ENCODE results near the gene HSD17B12.
"Not testable (repeated sequence)": the region's sequence is repeated elsewhere in the genome, so short reads cannot be mapped to it uniquely, and the experiment has no call there.

The HSD17B12 gene

DNA sequence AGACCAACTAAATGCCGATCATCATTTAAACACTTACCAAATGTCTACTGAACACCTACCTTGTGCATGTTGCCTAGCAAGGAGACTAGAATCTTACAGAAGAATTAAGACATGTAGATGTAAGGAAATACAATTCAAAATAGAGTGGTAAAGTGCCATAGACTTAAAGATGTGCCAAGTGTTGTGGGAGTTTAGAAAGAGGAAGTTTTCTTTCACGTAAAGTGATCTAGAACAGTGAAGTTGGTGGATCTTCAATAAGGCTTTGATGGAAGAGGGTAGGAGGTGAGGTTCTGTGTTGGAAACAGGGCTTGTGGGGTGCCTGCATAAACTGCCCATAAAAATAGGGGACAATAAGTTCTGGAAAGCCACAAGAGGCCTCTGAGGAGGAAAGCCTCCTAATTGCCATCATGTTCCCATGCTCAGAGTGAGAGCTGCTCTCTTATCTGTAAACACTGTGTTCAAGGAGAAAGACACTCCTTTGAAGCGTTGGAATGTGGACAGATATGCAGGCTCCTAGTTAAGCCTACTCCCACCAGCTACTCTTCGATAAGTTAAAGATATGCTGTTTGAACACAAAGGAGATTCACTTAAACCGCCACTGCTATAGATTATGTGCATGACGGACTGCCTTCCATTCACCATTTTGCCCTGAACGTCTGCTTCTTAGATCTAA, 66.7 kb downstream of the HSD17B12 start:
- DNase-seq (ENCODE audit: low read depth) = no peak

DNA sequence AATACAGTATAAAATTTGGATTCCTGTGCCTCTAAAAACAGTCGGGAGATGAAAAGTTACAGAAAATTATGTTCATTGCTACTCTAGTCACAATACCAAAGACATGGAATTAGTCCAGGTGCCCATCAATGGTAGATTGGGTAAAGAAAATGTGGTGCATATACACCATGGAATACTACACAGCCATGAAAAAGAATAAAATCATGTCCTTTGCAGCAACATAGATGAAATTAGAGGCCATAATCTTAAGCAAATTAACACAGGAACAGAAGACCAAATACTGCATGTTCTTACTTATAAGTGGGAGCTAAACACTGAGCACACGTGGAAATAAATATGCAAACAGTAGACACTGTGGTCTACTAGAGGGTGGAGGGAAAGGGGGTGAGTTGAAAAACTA, 67.6 kb downstream of the HSD17B12 start:
- no peak for DNase-seq (ENCODE audit: low read depth)

DNA sequence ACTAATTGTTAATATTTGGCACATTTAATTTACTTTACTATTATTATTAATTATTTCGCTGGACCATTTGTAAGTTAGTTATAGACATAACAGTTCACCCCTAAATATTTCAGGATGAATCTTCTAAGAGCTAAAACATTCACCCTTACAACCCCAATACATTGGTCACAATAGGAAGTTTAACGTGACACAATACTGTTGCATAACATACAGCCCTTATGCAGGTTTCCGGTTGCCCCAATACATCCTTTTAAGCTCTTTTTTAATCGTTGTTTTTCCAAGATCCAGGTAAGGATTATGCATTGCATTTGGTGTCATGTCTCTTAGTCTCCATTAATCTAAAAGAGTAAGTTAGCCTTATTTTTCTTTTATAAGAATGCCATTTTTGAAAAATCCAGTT, 71.2 kb downstream of the HSD17B12 start:
- DNase-seq (ENCODE audit: low read depth) = no peak

- peak; percentile 34 for DNase-seq (ENCODE audit: low read depth)
Observed at GRCh38 chr11:43756575-43756974, 76.0 kb downstream of the HSD17B12 start.

- no peak for DNase-seq (ENCODE audit: low read depth)
Observed at GRCh38 chr11:43758927-43759326, 78.4 kb downstream of the HSD17B12 start.

GRCh38 chr11:43760902-43761301, 80.4 kb downstream of the HSD17B12 start:
- DNase-seq (ENCODE audit: low read depth) = no peak

DNA sequence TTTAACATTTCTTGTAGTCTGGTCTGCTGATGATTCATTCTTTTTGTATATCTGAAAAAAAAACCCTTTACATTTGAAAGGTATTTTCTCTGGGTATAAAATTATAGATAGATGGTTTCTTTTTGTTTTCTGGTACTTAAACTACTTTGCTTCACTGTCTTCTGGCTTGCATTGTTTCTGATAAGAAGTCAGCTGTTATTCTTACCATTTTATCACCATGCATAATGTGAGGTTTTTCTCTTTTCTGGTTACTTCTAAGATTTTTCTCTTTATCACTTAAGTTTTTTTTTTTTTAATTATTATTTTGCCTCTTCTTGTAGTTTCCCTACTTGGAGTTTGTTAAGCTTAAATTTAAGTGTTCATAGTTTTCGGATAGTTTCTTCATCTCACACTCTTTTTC, 84.7 kb downstream of the HSD17B12 start:
- DNase-seq (ENCODE audit: low read depth) = no peak

- DNase-seq (ENCODE audit: low read depth) = not testable (repeated sequence)
Observed at GRCh38 chr11:43768654-43769053, 88.1 kb downstream of the HSD17B12 start.

GRCh38 chr11:43770173-43770572, 89.6 kb downstream of the HSD17B12 start:
- no peak for DNase-seq (ENCODE audit: low read depth)

GRCh38 chr11:43772733-43773132, 92.2 kb downstream of the HSD17B12 start:
- DNase-seq (ENCODE audit: low read depth) = no peak

- no peak for DNase-seq (ENCODE audit: low read depth)
Observed at GRCh38 chr11:43774786-43775185, 94.2 kb downstream of the HSD17B12 start.

DNA sequence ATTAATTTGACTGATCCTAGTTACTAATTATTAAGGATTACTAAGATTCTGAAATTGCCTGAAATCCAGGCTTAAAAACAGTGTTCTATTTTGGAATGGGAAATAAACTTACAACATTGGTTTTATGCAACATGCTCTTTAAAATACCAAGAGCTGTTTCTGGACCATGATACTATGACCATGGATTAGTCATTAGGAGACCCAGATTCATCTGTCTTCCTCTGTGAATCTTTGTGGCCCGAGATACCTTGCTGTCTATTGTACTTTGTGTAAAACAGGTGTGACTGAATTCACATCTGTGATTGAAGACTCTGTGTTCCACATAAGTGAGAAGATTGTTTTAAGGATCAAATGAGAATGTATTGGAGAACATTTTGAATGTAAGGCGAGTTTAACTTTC, 98.8 kb downstream of the HSD17B12 start:
- DNase-seq (ENCODE audit: low read depth) = no peak

GRCh38 chr11:43784301-43784700, 103.8 kb downstream of the HSD17B12 start:
- no peak for DNase-seq (ENCODE audit: low read depth)

DNA sequence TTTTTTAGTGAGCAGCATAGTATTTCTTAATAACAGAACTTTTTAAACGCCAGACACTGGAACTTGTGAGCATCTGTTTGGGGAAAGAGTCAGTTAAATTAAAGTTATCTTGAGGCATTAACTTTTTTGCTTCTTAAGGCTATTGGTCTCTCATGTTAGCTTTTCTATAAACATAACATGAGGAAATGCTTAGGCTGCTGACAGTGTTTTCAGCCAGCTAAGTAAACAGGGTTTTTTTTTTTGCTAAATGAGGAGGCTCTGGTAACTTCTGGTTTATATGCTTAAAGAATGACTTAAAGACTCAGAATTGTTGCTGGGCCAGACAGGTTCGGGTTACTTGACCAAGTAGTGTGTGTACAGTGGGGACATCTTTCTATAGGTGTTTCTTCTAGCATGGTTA, 104.3 kb downstream of the HSD17B12 start:
- DNase-seq (ENCODE audit: low read depth) = peak; percentile 27

DNA sequence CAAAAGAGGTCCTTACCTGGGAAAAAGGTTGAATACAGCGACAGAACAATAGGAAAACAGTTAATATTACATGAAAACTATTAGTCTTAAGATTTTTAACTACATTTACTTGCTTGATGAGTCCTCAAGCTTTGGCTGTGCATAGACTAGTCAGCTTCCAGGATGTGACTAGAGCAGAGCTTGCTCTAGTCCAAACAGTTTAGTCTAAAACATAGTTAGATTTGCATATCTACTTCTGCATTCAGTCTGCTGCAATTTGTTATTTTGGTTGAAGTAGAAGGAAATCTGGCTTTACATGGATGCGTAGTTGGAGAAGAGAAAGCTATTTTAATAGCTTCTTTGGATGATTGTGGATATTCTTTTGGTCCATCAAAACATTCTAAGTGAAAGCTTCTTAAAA, 104.8 kb downstream of the HSD17B12 start:
- no peak for DNase-seq (ENCODE audit: low read depth)

DNA sequence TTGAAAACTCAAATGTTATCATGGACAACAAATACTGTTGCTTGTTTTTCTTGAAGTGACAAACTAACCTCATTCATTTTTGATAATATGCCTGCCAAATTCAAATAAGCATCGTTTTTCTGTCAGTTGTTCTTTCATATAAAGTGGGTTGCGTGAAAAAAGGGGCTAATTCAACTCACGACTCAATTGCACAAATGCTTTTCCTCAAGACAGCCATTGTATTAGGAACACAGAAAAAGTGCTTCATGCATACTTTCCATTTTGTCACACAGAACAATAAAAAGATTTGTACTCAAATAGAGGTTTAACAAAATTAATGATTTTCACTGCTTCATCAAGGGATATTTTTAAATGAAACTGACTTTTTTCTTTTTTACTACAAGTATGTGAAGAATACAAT, 105.5 kb downstream of the HSD17B12 start:
- no peak for DNase-seq (ENCODE audit: low read depth)

GRCh38 chr11:43787824-43788223, 107.3 kb downstream of the HSD17B12 start:
- DNase-seq (ENCODE audit: low read depth) = no peak

DNA sequence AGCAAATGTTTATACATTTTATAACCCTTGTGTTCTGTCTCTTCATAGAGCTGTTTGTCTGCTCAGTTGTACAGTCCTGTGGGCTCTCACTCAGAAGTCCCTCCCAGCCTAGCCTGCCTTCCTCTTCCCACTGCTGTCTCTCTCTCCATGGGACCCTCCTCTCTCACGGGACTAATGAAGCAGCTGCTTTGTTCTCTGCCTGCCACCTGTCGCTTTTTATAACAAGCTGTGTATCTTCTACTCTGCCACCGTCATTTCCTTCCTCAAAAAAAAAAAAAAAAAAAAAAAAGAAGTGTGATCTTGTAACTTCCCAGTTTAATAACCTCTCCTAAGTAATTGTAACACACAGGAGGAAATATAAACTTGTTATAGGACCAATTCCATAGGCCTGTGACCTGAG, 107.9 kb downstream of the HSD17B12 start:
- no peak for DNase-seq (ENCODE audit: low read depth)

DNA sequence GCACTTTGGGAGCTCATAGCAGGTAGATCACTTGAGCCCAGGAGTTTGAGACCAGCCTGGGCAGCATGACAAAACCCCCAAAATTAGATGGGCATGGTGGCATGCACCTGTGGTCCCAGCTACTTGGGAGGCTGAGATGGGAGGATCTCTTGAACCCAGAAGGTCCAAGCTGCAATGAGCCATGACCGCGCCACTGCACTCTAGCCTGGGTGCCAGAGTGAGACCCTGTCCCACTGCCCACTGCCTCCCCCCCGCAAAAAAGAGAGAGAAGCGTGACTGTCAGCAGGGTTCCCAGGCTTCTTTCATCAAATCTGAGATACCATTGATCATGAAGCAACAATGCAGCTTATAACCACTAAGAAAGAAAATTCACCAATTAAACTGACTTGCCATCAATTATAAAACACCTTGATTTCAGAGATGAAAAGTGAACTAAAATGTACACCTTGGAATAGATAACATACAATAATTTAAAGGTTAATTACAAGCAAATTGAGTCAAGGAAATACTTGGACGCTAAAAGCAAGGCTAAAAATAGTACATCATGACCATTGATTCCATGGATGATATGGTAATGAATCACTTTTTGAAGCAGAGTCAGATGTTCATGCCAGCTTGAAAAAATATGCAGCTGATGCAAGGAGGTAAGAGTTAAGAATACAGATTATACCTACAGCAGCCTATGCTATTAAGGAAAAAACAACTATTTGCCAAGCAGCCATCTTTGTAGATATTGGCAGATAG, 109.3 kb downstream of the HSD17B12 start:
- peak; percentile 80 for DNase-seq (ENCODE audit: low read depth)

DNA sequence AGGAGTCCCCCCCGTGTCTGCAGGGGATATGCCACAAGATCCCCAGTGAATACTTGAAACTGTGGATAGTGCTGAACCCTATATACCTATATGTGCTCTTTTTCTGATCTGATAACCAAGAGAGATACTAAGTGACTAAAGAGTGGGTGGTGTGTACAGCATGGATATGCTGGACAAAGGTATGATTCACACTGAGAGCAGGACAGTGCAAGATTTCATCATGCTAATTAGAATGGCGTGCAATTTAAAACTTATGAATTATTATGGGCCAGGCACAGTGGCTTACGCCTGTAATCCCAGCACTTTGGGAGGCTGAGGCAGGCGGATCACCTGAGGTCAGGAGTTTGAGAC, 109.9 kb downstream of the HSD17B12 start:
- peak; percentile 70 for DNase-seq (ENCODE audit: low read depth)

DNA sequence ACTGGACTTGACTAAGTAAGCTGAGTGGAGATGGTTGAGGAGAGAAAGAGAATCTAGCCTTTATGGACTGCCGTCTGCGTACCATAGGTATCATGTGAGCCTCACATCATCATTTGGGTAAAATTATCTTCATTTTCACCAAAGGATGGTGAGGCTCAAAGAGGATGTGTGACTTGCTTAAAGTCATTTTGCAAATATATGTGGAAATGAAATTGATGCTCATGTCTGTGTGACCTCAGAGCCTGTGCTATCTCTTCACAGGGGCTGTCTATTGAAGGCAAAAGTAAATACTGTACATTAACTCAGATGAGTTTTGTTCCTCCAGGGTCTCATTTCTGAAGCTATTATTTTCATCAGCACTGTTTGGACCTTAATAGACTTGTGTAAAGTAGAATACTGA, 116.8 kb downstream of the HSD17B12 start:
- DNase-seq (ENCODE audit: low read depth) = no peak

GRCh38 chr11:43797866-43798265, 117.3 kb downstream of the HSD17B12 start:
- DNase-seq (ENCODE audit: low read depth) = no peak

GRCh38 chr11:43802509-43802908, 122.0 kb downstream of the HSD17B12 start:
- peak; percentile 19 for DNase-seq (ENCODE audit: low read depth)

GRCh38 chr11:43803766-43804165, 123.2 kb downstream of the HSD17B12 start:
- DNase-seq (ENCODE audit: low read depth) = peak; percentile 10

Data from EH (cell line).